ENCODE measurements around the gene DHFR. TPM values are rescaled to one million over a fixed set of nuclear protein-coding genes. Genes with fewer than 3 reads are reported as not detected.

DHFR gene
- total RNA-seq, 4 donors from 2014 or later: 0.89 to 3.6 (median 2.1) TPM

DNA sequence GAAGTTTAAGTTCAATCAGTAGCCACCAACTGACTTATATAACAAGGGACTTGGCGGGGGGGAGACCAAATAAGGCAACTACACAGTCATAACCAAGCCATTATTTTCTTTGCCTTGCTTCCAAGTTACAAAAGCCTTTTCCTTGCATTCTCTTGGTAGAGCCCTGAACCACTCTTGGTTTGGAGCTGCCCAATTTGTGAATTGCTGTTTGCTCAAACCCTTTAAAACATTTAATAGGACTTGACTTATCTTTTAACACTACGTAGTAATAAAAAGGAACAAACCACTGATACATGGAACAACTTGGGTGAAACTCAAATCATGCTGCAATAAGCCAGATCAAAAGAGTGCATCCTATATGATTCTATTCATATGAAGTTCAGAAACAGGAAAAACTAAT, 32.0 kb downstream of the DHFR start:
- intact Hi-C loops (cut with DNase I; ENCODE audit: low total_unique reads): no loop called here
- no peak for DNase-seq (ENCODE audit: low spot score in 2 of 2)
- H3K4me3 ChIP-seq (ENCODE audit: low read depth, poor library complexity, severe bottlenecking): no peak overlapping the region
- 95 to 96% methylated on average over 2 of the region's 2 CpGs for WGBS, 2 donors
- TF ChIP-seq POLR2A (IDR thresholded peaks at IDR 0.05): no peak
- TF ChIP-seq, protein P1, sequence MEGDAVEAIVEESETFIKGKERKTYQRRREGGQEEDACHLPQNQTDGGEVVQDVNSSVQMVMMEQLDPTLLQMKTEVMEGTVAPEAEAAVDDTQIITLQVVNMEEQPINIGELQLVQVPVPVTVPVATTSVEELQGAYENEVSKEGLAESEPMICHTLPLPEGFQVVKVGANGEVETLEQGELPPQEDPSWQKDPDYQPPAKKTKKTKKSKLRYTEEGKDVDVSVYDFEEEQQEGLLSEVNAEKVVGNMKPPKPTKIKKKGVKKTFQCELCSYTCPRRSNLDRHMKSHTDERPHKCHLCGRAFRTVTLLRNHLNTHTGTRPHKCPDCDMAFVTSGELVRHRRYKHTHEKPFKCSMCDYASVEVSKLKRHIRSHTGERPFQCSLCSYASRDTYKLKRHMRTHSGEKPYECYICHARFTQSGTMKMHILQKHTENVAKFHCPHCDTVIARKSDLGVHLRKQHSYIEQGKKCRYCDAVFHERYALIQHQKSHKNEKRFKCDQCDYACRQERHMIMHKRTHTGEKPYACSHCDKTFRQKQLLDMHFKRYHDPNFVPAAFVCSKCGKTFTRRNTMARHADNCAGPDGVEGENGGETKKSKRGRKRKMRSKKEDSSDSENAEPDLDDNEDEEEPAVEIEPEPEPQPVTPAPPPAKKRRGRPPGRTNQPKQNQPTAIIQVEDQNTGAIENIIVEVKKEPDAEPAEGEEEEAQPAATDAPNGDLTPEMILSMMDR (IDR thresholded peaks at IDR 0.05): no peak

DNA sequence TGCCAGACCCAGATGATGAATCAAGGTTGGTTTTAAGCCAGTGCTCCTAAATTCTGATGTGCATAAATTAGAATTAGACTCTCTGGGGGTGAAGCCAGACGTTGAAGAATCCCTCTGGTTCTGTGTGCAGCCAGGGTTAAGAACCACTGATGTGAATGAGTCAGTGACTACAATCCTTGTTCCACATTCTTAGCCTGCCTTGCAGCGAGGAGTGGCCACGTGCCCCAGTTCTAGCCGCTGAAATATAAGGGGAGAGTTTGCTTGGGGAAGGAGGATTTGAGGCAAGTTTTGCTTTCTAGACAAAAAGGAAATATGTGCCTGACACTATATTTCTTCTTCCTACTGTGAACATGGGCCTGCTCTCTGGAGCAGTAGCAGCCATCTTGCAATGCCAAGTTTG, 34.6 kb downstream of the DHFR start:
- no peak for TF ChIP-seq POLR2A (IDR thresholded peaks at IDR 0.05)
- TF ChIP-seq, protein P1 (IDR thresholded peaks at IDR 0.05): no peak
- DNase-seq (ENCODE audit: low spot score in 2 of 2): no peak
- no peak overlapping the region for H3K4me3 ChIP-seq (ENCODE audit: low read depth, poor library complexity, severe bottlenecking)
- WGBS, 2 donors: 70 to 82% methylated on average over 4 of the region's 4 CpGs
- intact Hi-C loops (cut with DNase I; ENCODE audit: low total_unique reads): no loop called here

DNA sequence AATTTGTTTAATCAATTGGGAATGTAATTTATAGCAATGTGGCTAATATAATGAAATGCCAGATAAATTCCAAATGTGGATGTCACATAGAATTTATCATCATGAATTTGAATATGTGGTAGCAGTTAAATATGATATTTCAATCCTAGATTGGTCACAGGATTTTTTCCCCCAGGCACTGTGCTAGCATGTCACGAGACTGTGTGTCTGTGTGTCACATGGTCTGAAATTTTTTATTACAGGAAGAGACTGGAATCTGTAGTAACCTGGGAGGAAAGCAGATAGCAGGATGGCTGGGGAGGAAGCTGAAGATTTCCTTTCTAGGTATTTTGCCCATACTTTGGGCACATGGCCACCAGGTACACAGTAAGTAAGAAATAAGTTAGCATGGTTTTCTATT, 35.7 kb downstream of the DHFR start:
- intact Hi-C loops (cut with DNase I; ENCODE audit: low total_unique reads): no loop called here
- no peak for DNase-seq (ENCODE audit: low spot score in 2 of 2)
- H3K4me3 ChIP-seq (ENCODE audit: low read depth, poor library complexity, severe bottlenecking): no peak overlapping the region
- TF ChIP-seq POLR2A (IDR thresholded peaks at IDR 0.05): no peak
- TF ChIP-seq, protein P1 (IDR thresholded peaks at IDR 0.05): no peak
- 81 to 88% methylated on average over 1 of the region's 1 CpG for WGBS, 2 donors

DNA sequence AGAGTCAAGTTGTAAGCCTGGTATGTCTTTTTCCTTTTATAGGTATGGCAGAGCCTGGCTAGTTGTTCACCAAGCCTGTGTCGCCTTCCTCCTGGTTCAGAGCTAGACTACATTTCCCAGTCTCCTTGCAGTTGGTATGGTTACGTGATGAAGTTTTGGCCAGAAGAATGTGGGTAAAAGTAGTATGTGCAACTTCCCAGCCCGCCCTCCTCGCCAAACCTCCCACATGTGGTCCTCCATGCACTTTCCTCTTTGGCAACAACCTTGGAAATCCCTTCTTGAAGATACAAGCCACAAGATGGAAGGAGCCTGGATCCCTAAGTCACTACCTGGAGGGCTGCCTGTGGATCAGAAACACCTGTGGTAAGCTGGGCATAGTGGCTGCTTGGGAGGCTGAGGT, 36.3 kb downstream of the DHFR start:
- 94 to 99% methylated on average over 4 of the region's 4 CpGs for WGBS, 2 donors
- intact Hi-C loops (cut with DNase I; ENCODE audit: low total_unique reads): no loop called here
- DNase-seq (ENCODE audit: low spot score in 2 of 2): no peak
- no peak overlapping the region for H3K4me3 ChIP-seq (ENCODE audit: low read depth, poor library complexity, severe bottlenecking)
- TF ChIP-seq POLR2A (IDR thresholded peaks at IDR 0.05): no peak
- TF ChIP-seq, protein P1 (IDR thresholded peaks at IDR 0.05): no peak

DNA sequence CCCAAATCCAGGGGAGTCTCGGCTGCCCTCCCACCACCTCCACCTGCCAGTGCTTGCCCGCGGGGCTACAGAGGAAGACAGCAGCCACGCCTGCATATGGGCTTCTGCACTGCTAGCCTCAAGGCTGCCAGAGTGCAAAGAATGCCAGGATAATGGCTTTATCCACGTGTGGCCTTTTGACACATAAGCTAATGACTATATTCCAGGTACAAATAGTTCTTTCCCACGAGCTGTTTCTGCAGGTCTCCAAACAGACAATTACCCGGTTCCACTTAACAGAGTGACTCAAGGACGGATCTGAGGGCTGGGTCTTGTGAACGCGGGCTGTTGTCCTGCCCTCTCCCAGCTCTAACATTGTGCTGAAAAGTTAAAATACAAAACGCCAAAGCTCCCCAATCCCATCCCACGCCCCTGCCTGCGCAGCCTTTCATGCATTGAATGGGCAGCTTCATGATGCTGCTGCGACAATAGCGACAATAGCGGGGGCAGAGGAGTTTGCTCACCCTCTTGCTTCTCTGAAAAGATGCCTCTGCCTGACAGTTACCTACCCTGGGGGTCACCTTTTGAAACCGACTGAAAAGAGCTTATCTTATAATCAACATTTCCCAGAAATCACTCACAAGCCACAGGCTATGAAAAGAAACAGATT, 39.4 kb downstream of the DHFR start:
- WGBS, 2 donors: 60 to 67% methylated on average over 17 of the region's 17 CpGs
- no peak for DNase-seq (ENCODE audit: low spot score in 2 of 2)
- intact Hi-C loops (cut with DNase I; ENCODE audit: low total_unique reads): no loop called here
- TF ChIP-seq POLR2A (IDR thresholded peaks at IDR 0.05): no peak
- TF ChIP-seq, protein P1 (IDR thresholded peaks at IDR 0.05): no peak
- H3K4me3 ChIP-seq (ENCODE audit: low read depth, poor library complexity, severe bottlenecking): no peak overlapping the region

DNA sequence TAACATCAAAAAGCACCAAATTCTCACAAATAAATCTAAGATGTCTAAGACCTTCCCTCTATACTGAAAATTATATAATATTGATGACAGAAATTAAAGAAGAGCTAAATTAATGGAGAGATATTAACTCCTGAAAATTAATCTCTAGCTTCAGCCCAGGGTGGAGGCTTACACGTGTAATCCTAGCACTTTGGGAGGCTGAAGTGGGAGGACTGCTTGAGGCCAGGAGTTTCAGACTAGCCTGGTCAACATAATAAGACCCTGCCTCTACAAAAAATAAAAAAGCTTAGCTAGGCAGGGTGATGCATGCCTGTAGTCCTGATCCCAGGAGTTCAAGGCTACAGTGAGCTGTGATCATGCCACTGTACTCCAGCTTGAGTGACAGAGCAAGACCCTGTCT, 45.1 kb downstream of the DHFR start:
- no peak overlapping the region for H3K4me3 ChIP-seq (ENCODE audit: low read depth, poor library complexity, severe bottlenecking)
- TF ChIP-seq, protein P1 (IDR thresholded peaks at IDR 0.05): no peak
- no peak for TF ChIP-seq POLR2A (IDR thresholded peaks at IDR 0.05)
- DNase-seq (ENCODE audit: low spot score in 2 of 2): no peak
- intact Hi-C loops (cut with DNase I; ENCODE audit: low total_unique reads): no loop called here
- WGBS, 2 donors: 85 to 88% methylated on average over 1 of the region's 1 CpG
